GM12891 (cell line): Measurements from ENCODE around the gene LEKR1.
"Not testable (repeated sequence)": the region's sequence is repeated elsewhere in the genome, so short reads cannot be mapped to it uniquely, and the experiment has no call there.

Experiments
- POLR2A ChIP-seq: IDR thresholded peaks from 2 replicates; pipeline ENCODE4 v1.6.1; 2011; ENCODE audit warnings: low read depth, low read length, control low read depth
- POLR2AphosphoS5 ChIP-seq: IDR thresholded peaks from 2 replicates; pipeline ENCODE4 v1.6.1; 2011; ENCODE audit warnings: low read depth, low read length, control low read depth
- POU2F2 ChIP-seq: IDR thresholded peaks from 2 replicates; pipeline ENCODE4 v1.6.1; 2011; ENCODE audit warnings: low read depth, mild to moderate bottlenecking, control low read depth, low read length, moderate library complexity
- SPI1 ChIP-seq: IDR thresholded peaks from 2 replicates; pipeline ENCODE4 v1.6.1; 2011; ENCODE audit warnings: low read depth, low read length, control low read depth
- TAF1 ChIP-seq: IDR thresholded peaks from 2 replicates; pipeline ENCODE4 v1.6.1; 2011; ENCODE audit warnings: low read depth, low read length, control low read depth

DNA sequence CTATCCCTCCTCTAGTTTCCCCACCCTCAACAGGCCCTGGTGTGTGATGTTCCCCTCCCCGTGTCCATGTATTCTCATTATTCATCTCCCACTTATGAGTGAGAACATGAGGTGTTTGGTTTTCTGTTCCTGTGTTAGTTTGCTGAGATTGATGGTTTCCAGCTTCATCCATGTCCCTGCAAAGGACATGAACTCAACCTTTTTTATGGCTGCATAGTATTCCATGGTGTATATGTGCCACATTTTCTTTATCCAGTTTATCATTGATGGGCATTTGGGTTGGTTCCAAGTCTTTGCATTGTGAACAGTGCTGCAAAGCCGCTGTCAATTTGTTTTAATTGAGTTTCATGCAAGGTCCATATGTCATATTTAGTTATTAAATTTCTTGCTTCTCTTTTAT, 88.1 kb downstream of the LEKR1 start:
- TF ChIP-seq POLR2AphosphoS5, TAF1, POLR2A, POU2F2, SPI1: not testable (repeated sequence)
